Mesothelial cell of epicardium (in vitro differentiated cells): ENCODE data around the gene TBXAS1. TPM values are rescaled to one million over a fixed set of nuclear protein-coding genes. Genes with fewer than 3 reads are reported as not detected.

Source experiments
- DNase-seq, 2 experiments: peaks; one replicate each; pipeline ENCODE4 v3.0.0; 2021; ENCODE audit warnings: low spot score in 2 of 2; ENCODE audit not compliant: unreplicated experiment in 2 of 2
- H3K27ac Mint-ChIP-seq: 2 replicates; pipeline ENCODE4 v1.8.0; 2021; ENCODE audit warnings: mixed read lengths
- H3K27me3 Mint-ChIP-seq: 2 replicates; pipeline ENCODE4 v1.8.0; 2021; ENCODE audit warnings: low read depth, mixed read lengths
- H3K36me3 Mint-ChIP-seq: 2 replicates; pipeline ENCODE4 v1.8.0; 2021; ENCODE audit warnings: mixed read lengths
- H3K4me1 Mint-ChIP-seq: 2 replicates; pipeline ENCODE4 v1.8.0; 2021; ENCODE audit warnings: mixed read lengths
- H3K4me3 Mint-ChIP-seq: 2 replicates; pipeline ENCODE4 v1.8.0; 2021; ENCODE audit warnings: mild to moderate bottlenecking, moderate library complexity, mixed read lengths
- H3K9me3 Mint-ChIP-seq: 2 replicates; pipeline ENCODE4 v1.8.0; 2021; ENCODE audit warnings: mixed read lengths
- total RNA-seq: library from RNA; stranded (reverse); gene quantifications from 3 replicates; pipeline ENCODE4 v1.2.1, GENCODE V29; 2021
- TF ChIP-seq, protein P1 (sequence below): fragments of 200-600 bp; sonication (generic); IDR thresholded peaks from one replicate; pipeline ENCODE4 v1.5.0; 2021; ENCODE audit warnings: antibody characterized with exemption; ENCODE audit not compliant: unreplicated experiment

The TBXAS1 gene
- total RNA-seq, 1 donor from 2014 or later = 3.1 TPM

DNA sequence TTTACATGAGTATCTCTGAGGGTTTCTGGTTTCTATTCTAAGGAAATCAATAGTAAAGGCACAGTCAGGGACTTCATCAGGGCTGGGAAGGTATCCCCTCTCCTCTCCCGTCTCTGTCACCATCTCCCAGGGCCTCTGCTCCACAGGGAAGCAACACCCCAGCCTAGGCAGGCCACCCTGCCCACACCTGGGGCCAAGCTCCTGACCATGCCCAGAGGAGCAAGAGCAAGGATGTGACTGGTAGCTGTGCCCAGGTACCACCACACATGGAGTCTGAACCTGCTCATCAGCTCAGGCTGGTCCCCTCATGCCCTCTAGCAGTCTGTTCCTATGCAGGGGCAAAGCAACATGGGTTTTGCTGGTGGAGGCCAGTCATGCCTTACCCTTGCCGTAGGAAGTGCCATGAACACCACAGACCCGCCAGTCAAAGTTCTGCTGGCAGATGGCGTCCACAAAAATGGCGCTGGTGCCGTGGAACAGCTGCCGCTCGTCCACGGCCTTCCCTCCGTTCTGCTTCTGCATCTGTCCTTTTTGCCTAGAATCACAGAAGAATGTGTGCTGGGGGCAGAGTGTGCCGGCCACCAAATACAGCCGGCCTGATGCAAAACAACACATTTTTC, 196.9 kb downstream of the TBXAS1 start:
- Mint-ChIP-seq H3K27ac (no peak overlapping the region), H3K4me1 (peaks cover 6% of the 10 kb centered on the region), H3K9me3 (no peaks in the 10 kb centered on the region), H3K36me3 (peaks cover 12% of the 10 kb centered on the region), H3K27me3 (no peaks in the 10 kb centered on the region), H3K4me3 (no peak overlapping the region)
- DNase-seq = no peak
- TF ChIP-seq, protein P1, sequence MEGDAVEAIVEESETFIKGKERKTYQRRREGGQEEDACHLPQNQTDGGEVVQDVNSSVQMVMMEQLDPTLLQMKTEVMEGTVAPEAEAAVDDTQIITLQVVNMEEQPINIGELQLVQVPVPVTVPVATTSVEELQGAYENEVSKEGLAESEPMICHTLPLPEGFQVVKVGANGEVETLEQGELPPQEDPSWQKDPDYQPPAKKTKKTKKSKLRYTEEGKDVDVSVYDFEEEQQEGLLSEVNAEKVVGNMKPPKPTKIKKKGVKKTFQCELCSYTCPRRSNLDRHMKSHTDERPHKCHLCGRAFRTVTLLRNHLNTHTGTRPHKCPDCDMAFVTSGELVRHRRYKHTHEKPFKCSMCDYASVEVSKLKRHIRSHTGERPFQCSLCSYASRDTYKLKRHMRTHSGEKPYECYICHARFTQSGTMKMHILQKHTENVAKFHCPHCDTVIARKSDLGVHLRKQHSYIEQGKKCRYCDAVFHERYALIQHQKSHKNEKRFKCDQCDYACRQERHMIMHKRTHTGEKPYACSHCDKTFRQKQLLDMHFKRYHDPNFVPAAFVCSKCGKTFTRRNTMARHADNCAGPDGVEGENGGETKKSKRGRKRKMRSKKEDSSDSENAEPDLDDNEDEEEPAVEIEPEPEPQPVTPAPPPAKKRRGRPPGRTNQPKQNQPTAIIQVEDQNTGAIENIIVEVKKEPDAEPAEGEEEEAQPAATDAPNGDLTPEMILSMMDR = no peak

DNA sequence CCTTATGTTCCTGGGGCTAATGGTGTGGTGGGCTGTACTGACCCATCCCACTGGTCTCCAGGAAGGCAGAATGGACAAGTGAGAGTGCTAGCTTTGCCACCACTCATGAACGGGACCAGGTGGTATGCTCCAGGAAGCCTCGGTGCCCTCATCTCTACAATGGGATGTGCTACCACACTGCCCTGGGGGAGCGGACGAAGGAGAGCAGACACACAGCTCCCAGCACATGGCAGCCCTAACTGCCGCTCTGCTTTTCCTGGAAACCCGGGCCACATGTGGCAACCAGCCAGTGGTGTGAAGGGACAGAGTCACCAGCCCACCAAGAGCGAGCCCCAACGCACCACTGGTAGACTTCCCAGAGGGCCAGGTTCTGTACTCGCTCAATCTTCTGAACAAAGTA, 197.9 kb downstream of the TBXAS1 start:
- TF ChIP-seq, protein P1 = no peak

DNA sequence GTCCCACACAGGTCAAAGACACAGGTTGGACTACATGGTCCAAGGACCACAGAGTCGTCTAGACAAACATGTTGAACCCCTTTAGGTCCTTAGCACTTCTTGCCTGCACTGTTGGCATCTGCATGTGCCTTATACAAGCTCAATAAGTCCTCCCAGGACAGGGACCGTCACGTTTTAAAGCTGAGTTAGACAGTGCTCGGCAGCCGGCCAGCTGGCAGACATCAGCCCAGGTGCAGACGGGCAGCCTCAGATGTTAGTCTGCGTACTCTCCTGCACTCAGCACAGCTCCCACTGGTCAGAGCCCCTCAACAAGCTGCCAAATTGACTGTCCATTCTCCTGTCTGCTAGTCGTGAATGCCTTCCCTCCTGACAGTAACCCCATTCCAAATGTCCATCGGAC, 198.8 kb downstream of the TBXAS1 start:
- no peaks in the 10 kb centered on the region for H3K9me3 Mint-ChIP-seq
- DNase-seq = no peak
- H3K27ac Mint-ChIP-seq = no peak overlapping the region
- no peak overlapping the region for H3K4me3 Mint-ChIP-seq
- peaks cover 20% of the 10 kb centered on the region for H3K36me3 Mint-ChIP-seq
- peaks cover 6% of the 10 kb centered on the region for H3K4me1 Mint-ChIP-seq
- TF ChIP-seq, protein P1 = no peak
- no peaks in the 10 kb centered on the region for H3K27me3 Mint-ChIP-seq

More for the DNA sequence above, 197.9 kb downstream of the TBXAS1 start:
- Mint-ChIP-seq H3K27ac (no peak overlapping the region), H3K4me1 (peaks cover 6% of the 10 kb centered on the region), H3K36me3 (peaks cover 16% of the 10 kb centered on the region), H3K4me3 (no peak overlapping the region), H3K9me3 (no peaks in the 10 kb centered on the region), H3K27me3 (no peaks in the 10 kb centered on the region)
- DNase-seq = no peak

DNA sequence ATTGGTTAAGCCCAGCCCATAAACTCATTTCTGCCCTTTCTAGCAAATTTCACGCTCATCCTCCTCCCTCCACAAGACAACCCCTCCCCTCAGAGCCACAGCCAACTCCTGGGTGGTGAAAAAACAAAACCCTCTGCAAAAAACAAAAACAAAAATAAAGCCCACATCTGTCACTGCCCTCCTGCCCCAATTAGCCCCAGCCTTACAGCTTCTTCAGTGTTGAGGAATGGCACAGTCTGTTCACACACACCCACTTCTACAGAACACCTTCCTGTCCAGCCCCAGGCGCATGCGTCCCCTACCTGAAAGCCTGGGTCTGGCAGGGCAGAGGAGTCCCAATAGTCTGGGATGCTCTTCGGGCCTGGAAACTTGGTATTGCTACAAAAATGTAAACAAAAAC, 199.2 kb downstream of the TBXAS1 start:
- H3K4me3 Mint-ChIP-seq = no peak overlapping the region
- no peaks in the 10 kb centered on the region for H3K27me3 Mint-ChIP-seq
- H3K27ac Mint-ChIP-seq = no peak overlapping the region
- TF ChIP-seq, protein P1 = no peak
- H3K9me3 Mint-ChIP-seq = no peaks in the 10 kb centered on the region
- H3K36me3 Mint-ChIP-seq = peaks cover 22% of the 10 kb centered on the region
- no peak for DNase-seq
- peaks cover 6% of the 10 kb centered on the region for H3K4me1 Mint-ChIP-seq

DNA sequence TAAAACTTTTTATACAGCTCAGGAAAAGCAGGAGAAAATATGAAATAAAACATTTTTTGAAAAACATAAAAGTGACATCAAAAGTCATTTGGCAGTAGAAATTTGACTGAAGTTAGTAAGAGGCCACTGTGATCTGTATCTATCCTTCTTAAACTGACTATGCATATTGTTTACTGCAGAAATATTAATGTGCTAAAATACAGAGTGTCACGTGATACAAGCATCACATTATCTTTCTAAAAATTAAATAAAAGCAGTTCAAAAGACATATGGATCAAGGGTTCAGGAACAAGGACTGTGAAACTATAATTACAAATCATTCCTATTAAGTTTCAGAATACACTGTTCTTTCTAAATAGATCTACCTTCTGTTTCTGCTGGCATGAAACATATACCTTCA, 200.0 kb downstream of the TBXAS1 start:
- Mint-ChIP-seq H3K9me3 (no peaks in the 10 kb centered on the region), H3K27me3 (no peaks in the 10 kb centered on the region), H3K4me1 (peaks cover 6% of the 10 kb centered on the region), H3K4me3 (no peak overlapping the region), H3K27ac (peak overlapping the region; percentile 17), H3K36me3 (peaks cover 23% of the 10 kb centered on the region)
- no peak for DNase-seq
- TF ChIP-seq, protein P1 = no peak
